H1 (cell line): ENCODE data around the gene NAV2. TPM values are rescaled to one million over a fixed set of nuclear protein-coding genes. Genes with fewer than 3 reads are reported as not detected.

Experiments
- EZH2 ChIP-seq: fragments of 200-600 bp; sonication (generic); IDR thresholded peaks from 2 replicates; pipeline ENCODE4 v1.7.1; 2012; ENCODE audit warnings: low read depth, mild to moderate bottlenecking, moderate library complexity, low read length, inconsistent platforms; ENCODE audit not compliant: severe bottlenecking
- JUN ChIP-seq: IDR thresholded peaks from 2 replicates; pipeline ENCODE4 v1.6.1; 2011; ENCODE audit warnings: low read depth, mild to moderate bottlenecking, improper control_type of control experiment, low read length
- KDM1A ChIP-seq: fragments of 200-600, 300-600 bp; sonication (generic); IDR thresholded peaks from 2 replicates; pipeline ENCODE4 v1.7.1; 2016; ENCODE audit warnings: mild to moderate bottlenecking, low read length, borderline replicate concordance
- NRF1 ChIP-seq: IDR thresholded peaks from 2 replicates; pipeline ENCODE4 v1.6.1; 2011; ENCODE audit warnings: mild to moderate bottlenecking, low read depth, low read length, improper control_type of control experiment
- polyA plus RNA-seq, 7 experiments: library from polyadenylated mRNA; depleted of rRNA in 3 of 7; stranded (reverse) in 5 of 7; unstranded in 2 of 7; fragments of >200 nt in 5 of 7; fragments of 200-250 nt in 2 of 7; gene quantifications; 1 replicate in 5 of 7; 2 replicates in 1 of 7; 4 replicates in 1 of 7; pipeline versions ENCODE4 v1.2.1 to v1.2.3, GENCODE V29; 2011 to 2013; ENCODE audit warnings: missing spikeins in 2 of 7, mixed read lengths in 2 of 7
- total RNA-seq: library from RNA; stranded (reverse); fragmentation: NEBNext Ultra II Directional; extraction: Animal tissue kit (Norgen Biotek cat#: 25700); gene quantifications from 2 replicates; pipeline ENCODE4 v1.2.1, GENCODE V29; 2021

NAV2 gene
- total and polyA plus RNA-seq, 2 of the 8 experiments (the other 6 are each of a cell fraction or from before 2014, with no cell fraction given) = 35.6 to 73.6 TPM

GRCh38 chr11:20156876-20157613, 444.4 kb downstream of the NAV2 start (continued):
- TF ChIP-seq KDM1A (peak; percentile 95; the same call in 1 of the 2 replicates), JUN (no peak), EZH2 (peak; percentile 82), NRF1 (no peak)
- TF ChIP-seq, all 59 proteins: peak for 5
